Neural progenitor cell (in vitro differentiated cells): ENCODE data around the gene PPP2CA.

ENCODE experiments used
- CTCF ChIP-seq: fragments of 200-600 bp; sonication (generic); IDR thresholded peaks from 2 replicates; pipeline ENCODE4 v1.5.1; 2017; ENCODE audit warnings: antibody characterized with exemption, mild to moderate bottlenecking
- EZH2 ChIP-seq: fragments of 200-600 bp; sonication (generic); IDR thresholded peaks from 2 replicates; pipeline ENCODE4 v1.6.1; 2017; ENCODE audit warnings: antibody characterized with exemption, mild to moderate bottlenecking, moderate library complexity

GRCh38 chr5:134207696-134208095 is 18.2 kb downstream of the PPP2CA start:
- TF ChIP-seq CTCF, result no peak
- no peak for TF ChIP-seq EZH2
